B cell (primary cell): Measurements from ENCODE around the gene EML1.

Experiments used
- CTCF ChIP-seq: fragments of 200-600 bp; IDR thresholded peaks from one replicate; pipeline ENCODE4 v1.8.0; 2022; ENCODE audit warnings: antibody characterized with exemption, mild to moderate bottlenecking
- EZH2 ChIP-seq: IDR thresholded peaks from 2 replicates; pipeline ENCODE4 v1.6.1; 2012; ENCODE audit warnings: borderline replicate concordance, low read depth, mild to moderate bottlenecking, moderate library complexity, low read length; ENCODE audit not compliant: insufficient read depth, poor library complexity, severe bottlenecking

- TF ChIP-seq CTCF: no peak
- no peak for TF ChIP-seq EZH2
Observed at GRCh38 chr14:99991331-99991730, 198.1 kb downstream of the EML1 start.
